ENCODE measurements around the gene ADK. TPM values are rescaled to one million over a fixed set of nuclear protein-coding genes. Genes with fewer than 3 reads are reported as not detected.

ADK gene
- total RNA-seq, 1 experiment from 2014 or later, result 26.8 TPM

GRCh38 chr10:74662635-74663034, 511.6 kb downstream of the ADK start:
- Histone ChIP-seq H3K56ac (ENCODE audit: insufficient read length, low read depth, low read length) (no peak overlapping the region), H4K8ac (replicated peaks; ENCODE audit: insufficient read length, low read depth, low read length) (no peak overlapping the region), H2AFZ (ENCODE audit: low read length) (no peak overlapping the region), H2AK5ac (ENCODE audit: insufficient read length, low read length) (no peak overlapping the region), H3K9me3 (ENCODE audit: control insufficient read depth, low read depth, low read length) (no peaks in the 10 kb centered on the region), H4K5ac (ENCODE audit: insufficient read length, low read depth, low read length) (no peak overlapping the region), H3K23ac (ENCODE audit: insufficient read length, low read depth, low read length) (no peak overlapping the region), H3K18ac (ENCODE audit: insufficient read length, low read depth, low read length) (no peak overlapping the region), H3K9ac (ENCODE audit: extremely low read depth, insufficient read length, low read length) (no peak overlapping the region), H2BK15ac (ENCODE audit: low read depth, low read length) (no peak overlapping the region), H4K91ac (ENCODE audit: insufficient read length, low read depth, low read length) (no peak overlapping the region), H3T11ph (ENCODE audit: low read length) (no peak overlapping the region), H3K23me2 (ENCODE audit: insufficient read length, low read depth, low read length, poor library complexity, severe bottlenecking) (no peaks in the 10 kb centered on the region), H3K4me2 (ENCODE audit: insufficient read depth, insufficient read length, low read length) (no peak overlapping the region), H2BK120ac (ENCODE audit: low read depth, low read length, poor library complexity, severe bottlenecking) (no peak overlapping the region), H3K4me1 (ENCODE audit: insufficient read depth, low read length) (no peaks in the 10 kb centered on the region), H4K20me1 (ENCODE audit: control insufficient read depth, insufficient read depth, insufficient read length) (no peaks in the 10 kb centered on the region), H2BK20ac (ENCODE audit: low read depth, low read length, poor library complexity, severe bottlenecking) (no peak overlapping the region), H3K14ac (ENCODE audit: insufficient read depth, low read length) (no peak overlapping the region), H3K27ac (ENCODE audit: insufficient read length, low read depth, low read length) (no peak overlapping the region), H2BK12ac (ENCODE audit: insufficient read length, low read depth, low read length) (no peak overlapping the region), H3K4ac (ENCODE audit: low read depth, low read length) (no peak overlapping the region), H3K79me1 (ENCODE audit: insufficient read depth, low read depth, low read length, poor library complexity, severe bottlenecking) (no peaks in the 10 kb centered on the region), H3K27me3 (ENCODE audit: insufficient read depth, low read length) (no peaks in the 10 kb centered on the region), H3K79me2 (ENCODE audit: insufficient read depth, low read length) (no peaks in the 10 kb centered on the region), H2BK5ac (ENCODE audit: insufficient read length, low read length) (no peak overlapping the region)
- H3K4me1 Mint-ChIP-seq, result no peaks in the 10 kb centered on the region
- no peaks in the 10 kb centered on the region for H3K27me3 Mint-ChIP-seq (ENCODE audit: low read depth)
- H3K9me3 Mint-ChIP-seq, result no peaks in the 10 kb centered on the region
- no peak overlapping the region for H3K4me3 Mint-ChIP-seq
- no peak for TF ChIP-seq CTCF (conservative IDR thresholded peaks at IDR 0.05)
- H3K36me3 Mint-ChIP-seq (ENCODE audit: insufficient read depth in 1 of 3, low read depth in 3 of 3), result no peaks in the 10 kb centered on the region
- no CpG with 5 or more reads among the region's 3 CpGs for WGBS (ENCODE audit: extremely low coverage, insufficient read length, low lambda C conversion rate)
- no peak for DNase-seq
- no peak overlapping the region for H3K27ac Mint-ChIP-seq
